ENCODE results near the gene MBTPS1.
"Not testable (repeated sequence)": the region's sequence is repeated elsewhere in the genome, so short reads cannot be mapped to it uniquely, and the experiment has no call there.

MBTPS1 gene

DNA sequence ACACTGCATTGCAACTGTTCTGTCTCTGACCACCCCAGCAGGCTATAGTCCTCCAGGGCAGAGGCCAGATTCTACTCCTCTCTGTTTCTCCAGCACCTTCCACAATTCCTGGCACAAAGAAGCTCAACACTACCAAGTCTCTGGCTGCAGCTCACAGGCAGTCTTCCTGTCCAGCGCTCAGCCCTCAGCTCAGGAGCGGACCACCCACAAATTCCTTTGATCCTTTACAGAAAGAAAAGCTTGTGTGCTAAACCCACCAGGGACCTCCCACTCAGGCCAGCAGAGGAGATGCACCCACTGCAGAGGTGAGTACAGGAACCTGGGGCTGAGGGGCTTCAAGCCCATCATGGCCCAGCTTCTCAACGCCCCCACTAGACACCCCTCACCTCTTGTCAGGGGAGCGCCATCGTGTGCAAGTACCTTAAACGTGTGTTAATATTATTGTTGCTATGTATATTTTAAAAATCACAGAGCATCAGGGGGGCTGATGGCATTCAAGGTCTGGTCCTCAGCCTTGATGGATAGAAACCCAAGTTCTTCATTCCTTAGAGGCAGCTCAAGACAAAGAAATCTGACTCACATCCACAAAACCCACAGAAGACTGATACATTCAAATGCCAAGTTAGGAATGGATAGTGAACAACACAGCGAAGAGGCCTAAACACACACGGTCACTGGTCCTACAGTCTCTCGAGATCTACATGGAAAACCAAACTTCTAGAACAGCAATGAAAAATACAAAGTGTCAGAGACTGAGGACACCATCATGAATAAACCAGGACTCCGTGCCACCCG, 19.8 kb upstream of the MBTPS1 start:
- DNase-seq: no peak

DNA sequence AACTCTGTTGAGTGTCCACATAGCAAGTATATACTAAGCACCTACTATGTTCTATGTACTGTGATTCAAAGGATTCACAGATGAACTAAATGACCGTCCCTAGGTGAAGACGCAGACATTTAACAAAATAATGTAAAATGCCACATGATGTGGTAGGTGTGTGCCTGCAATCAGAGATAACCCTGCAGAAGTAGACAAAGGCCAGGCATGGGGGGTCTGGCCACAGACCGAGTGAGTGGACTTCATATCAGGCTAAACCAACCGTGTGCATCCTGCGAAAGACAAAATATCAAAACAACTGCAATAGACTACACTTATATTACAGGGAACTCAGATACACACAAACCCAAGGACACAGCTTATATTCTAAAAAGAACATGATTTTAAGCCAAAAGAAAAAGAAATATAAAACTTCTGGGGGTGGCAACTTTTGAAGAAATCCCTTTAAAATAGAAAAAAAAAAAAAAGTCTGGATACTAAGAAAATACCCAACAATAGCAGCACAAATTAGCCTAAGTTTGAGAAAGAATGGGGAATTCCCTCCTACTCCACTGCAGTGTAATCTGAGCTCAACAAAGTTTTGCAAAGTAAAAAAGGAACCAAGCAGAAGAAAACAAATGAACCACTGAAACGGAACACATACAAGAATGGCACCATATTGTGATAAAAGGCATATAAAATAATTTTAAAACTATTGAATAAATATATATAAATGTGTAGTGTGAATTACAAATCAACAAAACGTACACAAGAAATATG, 16.0 kb upstream of the MBTPS1 start:
- DNase-seq: no peak

DNA sequence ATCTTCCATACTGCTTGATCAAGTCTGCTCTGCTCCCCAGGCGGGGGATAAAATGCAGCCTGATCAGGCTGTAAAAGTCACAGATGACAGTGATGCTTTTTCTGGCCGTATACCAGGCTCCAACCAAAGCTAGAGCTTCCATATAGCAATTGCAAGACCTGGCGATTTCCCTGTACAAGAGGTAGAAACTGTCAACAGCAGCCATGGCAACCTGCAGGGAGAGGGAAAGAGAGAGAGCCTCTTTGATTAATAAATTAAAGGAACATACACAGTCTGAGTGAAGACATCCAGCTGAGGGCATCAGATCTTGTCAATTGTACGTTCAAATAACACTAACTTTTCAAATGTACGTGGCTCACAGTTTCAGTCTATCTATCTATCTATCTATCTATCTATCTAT, 14.4 kb upstream of the MBTPS1 start:
- DNase-seq: no peak

DNA sequence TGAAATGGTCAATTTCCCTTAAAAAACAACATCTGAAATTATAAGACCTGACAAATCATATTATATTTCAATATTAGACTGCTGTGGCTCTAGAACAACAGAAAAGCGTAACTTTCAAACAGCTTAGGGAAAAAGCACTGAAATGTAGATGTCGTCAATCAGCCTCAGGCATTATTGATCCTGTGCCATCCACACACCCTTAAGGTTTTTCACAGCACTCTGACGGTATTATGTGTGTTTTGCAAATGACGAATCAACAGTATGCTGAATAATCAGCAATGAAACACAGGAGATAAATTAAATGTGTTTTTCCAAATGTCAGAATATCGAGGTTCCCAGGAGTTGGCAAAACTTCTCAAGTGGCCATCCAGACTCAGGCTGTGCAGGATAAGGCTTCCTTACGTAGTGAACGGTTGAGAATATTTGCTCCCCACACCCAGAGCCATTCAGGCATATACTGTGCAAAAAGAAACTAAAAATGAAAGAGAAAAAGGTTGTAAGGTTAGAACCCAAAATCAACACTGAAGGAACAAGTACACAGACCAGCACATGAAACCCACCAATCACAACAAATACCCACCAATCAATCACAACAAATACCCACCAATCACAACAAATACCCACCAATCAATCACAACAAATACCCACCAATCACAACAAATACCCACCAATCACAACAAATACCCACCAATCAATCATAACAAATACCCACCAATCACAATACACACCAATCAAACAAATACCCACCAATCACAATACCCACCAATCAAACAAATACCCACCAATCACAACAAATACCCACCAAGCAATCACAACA, 7.7 kb upstream of the MBTPS1 start:
- no peak for DNase-seq

DNA sequence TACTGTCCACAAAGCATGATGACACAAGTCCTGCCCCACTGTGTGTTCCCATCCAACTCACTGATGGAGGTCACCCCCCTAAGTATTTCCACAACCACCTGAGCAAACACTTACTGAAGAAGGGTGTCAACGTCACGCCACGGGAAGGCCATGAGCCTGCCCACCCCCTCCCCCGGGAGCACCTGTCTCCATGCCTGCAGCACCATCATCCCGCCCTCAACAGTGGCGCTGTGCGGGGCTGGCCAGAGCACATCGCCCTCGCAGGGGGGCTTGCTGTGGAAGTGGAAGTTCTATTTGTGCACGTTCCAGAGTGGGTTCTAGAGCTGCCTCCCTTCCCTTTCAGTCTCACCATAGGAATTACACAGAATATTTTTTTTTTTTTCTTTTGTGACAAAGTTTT, 4.3 kb upstream of the MBTPS1 start:
- no peak for DNase-seq

DNA sequence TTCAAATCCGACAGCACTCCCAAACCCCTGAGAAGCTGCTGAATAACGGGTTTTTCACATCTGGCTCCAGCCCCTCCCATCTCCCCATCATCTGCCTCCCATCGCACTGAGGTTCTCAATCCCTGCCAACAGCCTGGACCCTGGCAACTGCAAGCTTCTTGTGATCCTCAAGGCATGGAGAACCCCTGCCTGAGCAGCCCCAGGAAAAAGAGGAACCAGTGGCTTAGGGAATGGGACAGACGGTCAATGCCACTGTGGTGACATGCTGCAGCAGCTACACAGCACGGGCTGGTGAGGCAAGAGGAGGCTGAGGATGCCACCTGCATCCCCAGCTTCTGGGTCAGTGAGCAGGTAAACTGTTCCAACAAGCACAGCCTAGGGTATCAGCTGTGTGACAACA, 3.3 kb upstream of the MBTPS1 start:
- no peak for DNase-seq

DNA sequence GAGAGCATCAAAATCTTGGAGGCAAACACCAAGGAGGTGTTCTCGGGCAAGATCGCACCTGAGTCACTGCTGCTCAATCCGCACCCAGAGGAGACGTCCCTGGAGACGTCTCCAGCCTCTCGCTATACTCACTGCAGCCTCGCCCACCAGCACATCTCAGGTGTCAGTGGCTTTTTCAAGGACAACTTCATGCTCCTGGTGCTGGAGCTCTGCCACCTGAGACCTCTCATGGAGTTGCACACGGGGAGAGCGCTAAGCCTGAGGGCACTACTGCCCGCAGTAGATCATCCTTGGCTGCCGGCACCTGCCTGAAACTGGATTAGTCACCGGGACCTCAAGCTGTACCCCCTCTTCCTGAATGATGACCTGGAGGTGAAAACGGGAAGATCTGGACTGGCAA, 2.6 kb upstream of the MBTPS1 start:
- no peak for DNase-seq

DNA sequence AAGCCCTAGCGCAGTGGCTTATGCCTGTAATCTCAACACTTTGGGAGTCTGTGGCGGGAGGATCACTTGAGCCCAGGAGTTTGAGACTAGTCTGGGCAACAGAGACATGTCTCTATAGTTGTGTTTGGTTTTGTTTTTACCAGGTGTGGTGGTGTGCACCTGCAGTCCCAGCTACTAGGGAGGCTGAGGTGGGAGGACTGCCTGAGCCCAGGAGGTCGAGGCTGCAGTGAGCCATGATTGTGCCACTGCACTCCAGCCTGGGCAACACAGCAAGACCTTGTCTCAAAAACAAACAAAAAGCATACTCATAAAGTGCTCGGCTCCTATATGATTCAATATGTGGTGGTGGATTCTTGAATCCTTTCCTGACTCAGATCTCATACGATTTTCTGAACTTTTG, 1.6 kb upstream of the MBTPS1 start:
- DNase-seq: not testable (repeated sequence)

DNA sequence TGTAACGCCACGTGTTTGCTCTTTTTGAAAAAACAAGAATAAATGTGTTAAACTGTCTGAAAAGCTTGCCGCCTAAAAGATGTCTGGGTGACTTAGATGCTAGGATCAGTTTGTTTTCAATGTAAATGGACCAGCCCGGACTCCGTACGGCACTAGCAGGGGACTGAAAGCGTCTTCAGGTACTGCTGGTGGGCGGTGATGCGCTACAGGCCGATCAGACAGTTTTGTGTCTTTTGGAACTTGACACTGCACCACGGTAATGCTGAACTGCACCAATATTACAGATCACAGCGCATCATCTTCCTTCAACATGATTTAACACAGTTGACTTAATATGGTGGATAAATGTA, 727 bp upstream of the MBTPS1 start:
- peak; percentile 48 for DNase-seq

DNA sequence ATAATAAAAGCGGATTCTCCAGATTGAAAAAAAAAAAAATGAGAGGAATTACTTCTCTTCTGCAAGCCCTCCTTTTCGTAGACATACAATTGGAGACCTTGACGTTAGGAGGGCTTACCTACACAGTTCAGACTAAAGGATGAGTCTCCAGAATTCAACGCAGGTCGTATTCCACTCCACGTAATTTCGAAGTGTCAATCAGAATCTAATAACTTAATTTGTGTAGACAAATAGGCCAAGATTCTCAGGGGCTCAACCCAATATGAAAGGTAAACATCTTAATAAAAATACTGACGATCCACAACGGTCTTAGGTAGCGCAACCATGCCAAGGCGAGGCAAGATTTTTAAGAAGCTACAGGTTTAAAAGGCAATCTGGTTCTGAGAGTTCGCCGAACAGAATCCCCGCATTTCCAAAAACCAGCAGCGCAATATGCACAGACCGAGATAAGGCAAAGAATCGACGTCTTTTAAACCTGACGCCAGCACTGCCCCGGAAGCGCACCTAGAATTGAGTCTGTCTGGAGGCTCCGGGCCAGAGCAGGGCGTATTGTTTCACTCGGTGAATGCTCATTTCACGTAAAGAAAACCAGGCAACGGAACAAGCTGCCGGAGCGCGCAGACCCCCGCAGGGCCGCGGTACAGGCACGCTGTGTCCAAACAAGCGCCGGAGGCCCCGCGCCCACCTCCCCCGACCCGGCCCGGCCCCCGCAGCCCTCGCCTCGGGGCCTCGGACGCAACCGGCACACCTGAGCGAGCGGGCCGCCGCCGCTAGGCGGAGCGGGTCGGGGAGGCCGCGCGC, 623 bp downstream of the MBTPS1 start:
- peak; percentile 51 for DNase-seq

DNA sequence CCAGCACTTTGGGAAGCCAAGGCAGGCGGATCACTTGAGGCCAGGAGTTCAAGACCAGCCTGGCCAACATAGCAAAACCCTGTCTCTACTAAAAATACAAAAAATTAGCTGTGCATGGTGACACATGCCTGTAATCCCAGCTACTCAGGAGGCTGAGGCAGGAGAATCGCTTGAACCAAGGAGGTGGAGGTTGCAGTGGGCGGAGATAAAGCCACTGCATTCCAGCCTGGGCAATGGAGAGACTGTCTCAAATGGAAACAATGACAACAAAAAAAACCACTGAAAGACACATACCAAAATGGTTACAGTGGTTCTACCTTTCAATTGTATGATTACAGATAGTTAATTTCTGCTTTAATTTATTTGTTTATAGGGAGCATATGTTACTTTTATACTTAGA, 4.8 kb downstream of the MBTPS1 start:
- peak; percentile 44 for DNase-seq

DNA sequence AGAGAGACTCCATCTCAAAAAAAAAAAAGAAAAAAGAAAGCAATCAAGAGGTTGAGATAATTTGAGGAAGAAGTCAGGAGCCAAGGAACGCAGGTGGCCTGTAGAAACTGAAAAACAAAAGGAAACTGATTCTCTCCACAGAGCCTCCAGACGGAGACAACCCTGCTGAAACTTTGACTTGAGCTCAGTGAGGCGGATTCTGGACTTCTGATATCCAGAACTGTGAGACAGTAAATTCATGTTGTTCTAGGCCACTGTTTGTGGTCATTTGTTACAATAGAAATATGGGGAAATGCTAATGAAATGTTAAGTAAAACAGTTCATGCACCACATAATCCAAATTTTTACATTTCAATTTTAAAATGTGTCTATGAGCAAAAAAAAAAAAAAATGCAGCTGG, 5.2 kb downstream of the MBTPS1 start:
- no peak for DNase-seq

DNA sequence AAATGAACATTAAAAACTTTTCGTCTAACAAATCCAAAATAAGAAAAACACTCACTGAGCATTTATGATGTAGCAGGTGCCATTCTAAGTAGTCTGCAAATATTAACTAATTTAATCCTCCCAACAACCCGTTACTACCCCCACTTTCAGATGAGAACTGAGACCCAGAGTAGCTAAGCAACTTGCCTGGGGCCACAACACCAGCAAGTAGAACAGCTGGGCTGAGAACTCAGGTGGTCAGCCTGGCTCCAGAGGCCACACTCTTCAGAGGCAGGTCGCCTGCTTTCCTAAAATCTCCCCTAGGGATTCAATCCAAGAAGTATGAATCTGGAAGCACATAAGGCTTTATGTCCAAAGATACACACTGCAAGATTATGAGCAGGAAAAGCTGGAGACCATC, 6.2 kb downstream of the MBTPS1 start:
- DNase-seq: no peak

DNA sequence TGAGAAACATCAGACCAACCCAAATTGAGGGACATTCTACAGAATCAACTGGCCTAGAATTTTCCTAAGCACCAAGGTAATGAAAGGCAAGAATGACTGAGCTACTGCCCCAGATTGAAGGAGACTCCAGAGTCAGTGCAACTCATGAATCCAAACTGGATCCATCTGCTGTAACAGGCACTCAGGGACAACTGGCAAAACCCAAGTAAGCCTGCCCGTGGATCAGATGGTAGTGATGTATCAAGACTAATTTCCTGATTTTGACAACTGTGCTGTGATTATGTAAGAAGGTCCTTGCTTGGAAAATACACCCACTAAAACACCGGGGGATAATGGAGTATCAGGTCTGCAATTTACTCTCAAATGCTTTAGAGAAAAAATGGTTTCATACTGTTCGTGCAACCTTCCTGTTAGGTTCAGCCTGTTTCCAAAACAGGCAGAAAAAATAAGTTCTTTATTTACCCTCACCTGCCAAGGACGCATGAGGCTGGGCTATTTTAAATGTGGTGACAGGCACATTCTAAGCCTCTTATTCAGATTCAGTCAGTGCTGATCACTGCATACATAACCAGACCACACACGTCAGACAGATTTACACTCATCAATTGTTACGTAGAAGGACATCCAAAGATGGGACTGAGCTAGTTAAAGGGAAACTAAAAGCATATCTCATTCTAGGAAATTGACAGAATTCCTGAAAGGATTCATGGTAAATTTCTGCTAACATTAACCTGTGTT, 7.0 kb downstream of the MBTPS1 start:
- no peak for DNase-seq

DNA sequence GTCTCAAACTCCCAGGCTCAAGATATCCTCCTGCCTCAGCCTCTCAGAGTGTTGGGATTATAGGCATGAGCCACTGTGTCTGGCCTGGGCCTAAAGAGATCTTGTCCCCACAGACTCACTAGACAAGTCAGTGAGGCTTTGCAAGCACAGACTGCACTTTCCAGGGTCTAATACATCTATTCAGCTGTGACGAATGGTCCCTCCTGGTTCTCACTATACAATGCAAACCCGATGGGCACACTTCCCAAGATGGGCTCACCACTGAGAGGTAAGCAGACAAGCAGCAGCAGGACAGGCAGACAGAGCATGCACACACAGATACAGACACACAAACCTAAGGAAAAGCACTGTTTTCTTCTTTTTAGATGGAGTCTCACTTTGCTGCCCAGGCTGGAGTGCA, 8.8 kb downstream of the MBTPS1 start:
- no peak for DNase-seq

DNA sequence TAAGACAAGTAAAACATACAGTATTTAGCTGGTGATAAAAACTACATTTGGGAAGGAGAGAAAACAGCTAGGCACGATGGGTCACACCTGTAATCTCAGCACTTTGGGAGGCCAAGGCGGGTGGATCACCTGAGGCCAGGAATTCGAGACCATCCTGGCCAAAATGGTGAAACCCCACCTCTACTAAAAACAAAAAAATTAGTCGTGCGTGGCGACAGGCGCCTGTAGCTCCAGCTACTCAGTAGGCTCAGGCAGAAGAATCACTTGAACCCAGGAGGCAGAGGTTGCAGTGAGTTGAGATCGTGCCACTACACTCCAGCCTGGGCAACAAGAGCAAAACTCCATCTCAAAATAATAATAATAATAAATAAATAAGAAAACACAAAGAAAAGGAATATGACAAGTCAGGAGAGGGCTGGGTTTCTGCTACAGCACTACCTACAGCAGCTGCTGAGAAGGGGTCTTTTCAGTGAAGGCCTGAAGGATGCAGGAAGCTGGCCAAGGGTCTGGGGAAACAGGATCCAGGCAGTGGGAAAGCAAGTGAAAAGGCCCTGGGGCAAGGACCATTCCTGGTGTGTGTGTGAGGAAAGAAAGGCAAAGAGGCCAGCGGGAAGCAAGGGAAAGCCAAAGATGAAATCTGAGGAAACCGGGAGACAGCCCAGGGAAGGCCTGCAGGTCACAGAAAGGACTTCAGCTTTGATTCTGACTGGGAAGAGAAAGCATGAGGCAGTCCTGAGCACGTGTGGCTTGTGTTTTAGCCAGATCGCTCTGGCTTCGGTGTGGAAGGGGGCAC, 10.6 kb downstream of the MBTPS1 start:
- DNase-seq: no peak

DNA sequence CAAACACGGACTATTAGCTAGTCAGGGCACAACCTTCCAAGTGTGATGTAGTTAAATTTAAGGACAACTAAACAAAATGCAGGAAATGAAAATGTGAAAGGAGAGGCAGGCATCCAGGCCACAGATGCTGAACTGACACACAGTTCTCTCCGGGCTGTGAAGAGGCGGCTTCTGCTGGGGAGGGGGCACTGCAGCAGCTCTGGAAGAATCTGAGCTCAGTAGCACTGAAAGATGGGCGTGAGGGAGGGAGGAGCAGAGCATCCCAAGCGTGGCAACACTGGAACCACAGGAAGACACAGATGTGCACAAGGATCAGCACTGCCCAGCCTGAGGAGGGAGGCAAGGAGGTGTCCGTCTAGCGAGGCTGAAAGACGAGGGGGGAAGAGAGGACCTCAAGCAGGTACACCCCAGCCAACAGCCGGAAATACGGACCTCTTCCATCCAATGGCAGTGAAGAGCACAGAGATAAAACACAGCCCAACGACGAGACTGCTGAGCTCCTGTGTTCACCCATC, 11.4 kb downstream of the MBTPS1 start:
- DNase-seq: no peak

DNA sequence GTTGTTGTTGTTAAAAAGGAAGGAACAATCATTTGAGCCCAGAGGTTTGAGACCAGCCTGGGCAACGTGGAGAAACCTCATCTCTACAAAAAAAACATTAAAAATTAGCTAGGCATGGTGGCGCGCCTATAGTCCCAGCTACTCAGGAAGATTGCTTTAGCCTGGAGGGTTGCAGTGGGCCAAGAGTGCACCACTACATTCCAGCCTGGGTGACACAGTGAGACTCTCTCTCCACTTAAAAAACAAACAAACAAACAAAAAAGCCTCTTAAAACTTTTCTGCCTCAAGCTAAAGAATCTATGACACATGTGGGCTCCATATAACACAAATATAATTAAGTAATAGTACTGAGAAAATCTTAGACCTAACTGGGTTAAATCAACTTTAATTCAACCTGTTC, 12.5 kb downstream of the MBTPS1 start:
- no peak for DNase-seq

DNA sequence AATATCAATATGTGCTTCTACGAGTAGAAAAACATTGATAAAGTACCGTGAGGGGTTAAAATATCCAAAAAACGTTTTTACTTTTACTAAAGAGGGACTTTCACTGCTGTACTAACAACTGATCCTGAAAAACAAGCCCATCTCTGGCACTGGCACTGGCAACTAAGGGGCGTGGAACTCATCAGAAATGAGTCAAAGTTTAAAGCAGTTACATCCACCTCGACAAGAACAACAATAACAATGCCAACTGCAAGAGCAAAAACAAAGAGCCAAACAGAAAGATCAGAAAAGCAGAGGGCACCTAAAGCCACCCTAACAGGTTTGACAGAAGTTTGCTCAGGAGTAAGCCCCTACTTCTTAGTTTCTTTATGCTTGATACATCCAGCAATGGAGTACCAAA, 13.1 kb downstream of the MBTPS1 start:
- DNase-seq: no peak

DNA sequence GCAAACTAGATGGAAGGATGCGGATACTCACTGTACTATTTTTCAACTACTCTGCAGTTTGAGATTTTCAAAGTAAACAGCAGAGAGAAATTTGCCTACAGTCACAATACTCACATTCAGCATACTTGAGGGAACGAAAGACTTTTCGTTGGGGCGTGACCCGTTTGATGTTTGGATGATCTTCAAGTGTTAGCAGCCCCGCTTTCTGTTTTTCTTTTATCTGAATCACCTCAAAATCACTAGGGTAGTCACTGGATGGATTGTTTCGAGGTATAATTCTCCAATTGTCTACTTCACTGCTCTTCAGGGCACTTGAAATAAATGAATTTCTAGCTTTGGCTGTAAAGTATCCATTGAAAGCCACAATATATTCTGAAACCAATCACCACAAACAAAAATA, 17.8 kb downstream of the MBTPS1 start:
- no peak for DNase-seq

DNA sequence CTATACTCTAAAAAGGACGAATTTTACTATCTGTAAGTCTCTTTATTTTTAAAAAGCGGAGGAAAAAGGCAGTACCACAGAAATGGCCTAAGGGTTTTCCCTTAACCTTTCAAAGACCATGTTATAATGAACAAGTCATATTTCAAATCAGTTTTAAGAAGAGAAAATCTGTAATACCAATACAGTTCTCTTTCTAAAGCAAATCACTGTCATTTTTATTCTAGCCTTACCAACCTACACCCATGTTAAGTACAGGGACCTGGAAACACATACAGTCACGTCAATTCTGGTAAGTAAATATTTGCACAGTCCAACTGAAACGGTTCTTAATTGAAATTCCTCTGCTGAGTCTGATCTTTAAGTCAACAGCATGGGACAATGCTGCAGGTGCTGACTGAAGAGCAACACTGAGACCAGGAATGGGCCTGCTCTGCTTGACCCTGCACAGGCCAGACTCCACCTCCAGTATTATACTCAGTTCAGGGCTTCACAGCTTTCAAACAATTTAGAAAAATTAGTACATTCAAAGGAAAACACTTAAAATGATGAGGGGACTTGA, 20.2 kb downstream of the MBTPS1 start:
- no peak for DNase-seq

Data from stimulated activated CD4-positive, alpha-beta T cell treated with anti-CD3 and anti-CD28 coated beads, Interleukin-1b, Interleukin-23, amount 100 ng/mL, for 48 hours (primary cell).